Hepatocyte (in vitro differentiated cells): ENCODE data around the gene OR10G3.

Experiments
- EZH2 ChIP-seq: fragments of 200-600 bp; sonication (generic); IDR thresholded peaks from 2 replicates; pipeline ENCODE4 v1.6.1; 2016; ENCODE audit warnings: antibody characterized with exemption, mild to moderate bottlenecking, borderline replicate concordance
- TF ChIP-seq, protein P1 (sequence below): fragments of 200-600 bp; sonication (generic); IDR thresholded peaks from 2 replicates; pipeline ENCODE4 v1.5.1; 2016; ENCODE audit warnings: antibody characterized with exemption, mild to moderate bottlenecking; ENCODE audit not compliant: poor library complexity

- TF ChIP-seq, protein P1, sequence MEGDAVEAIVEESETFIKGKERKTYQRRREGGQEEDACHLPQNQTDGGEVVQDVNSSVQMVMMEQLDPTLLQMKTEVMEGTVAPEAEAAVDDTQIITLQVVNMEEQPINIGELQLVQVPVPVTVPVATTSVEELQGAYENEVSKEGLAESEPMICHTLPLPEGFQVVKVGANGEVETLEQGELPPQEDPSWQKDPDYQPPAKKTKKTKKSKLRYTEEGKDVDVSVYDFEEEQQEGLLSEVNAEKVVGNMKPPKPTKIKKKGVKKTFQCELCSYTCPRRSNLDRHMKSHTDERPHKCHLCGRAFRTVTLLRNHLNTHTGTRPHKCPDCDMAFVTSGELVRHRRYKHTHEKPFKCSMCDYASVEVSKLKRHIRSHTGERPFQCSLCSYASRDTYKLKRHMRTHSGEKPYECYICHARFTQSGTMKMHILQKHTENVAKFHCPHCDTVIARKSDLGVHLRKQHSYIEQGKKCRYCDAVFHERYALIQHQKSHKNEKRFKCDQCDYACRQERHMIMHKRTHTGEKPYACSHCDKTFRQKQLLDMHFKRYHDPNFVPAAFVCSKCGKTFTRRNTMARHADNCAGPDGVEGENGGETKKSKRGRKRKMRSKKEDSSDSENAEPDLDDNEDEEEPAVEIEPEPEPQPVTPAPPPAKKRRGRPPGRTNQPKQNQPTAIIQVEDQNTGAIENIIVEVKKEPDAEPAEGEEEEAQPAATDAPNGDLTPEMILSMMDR = no peak
- TF ChIP-seq EZH2 = no peak
Observed at GRCh38 chr14:21543521-21543960, 36.3 kb downstream of the OR10G3 start.
